Smooth muscle cell (in vitro differentiated cells): Measurements from ENCODE around the gene CXCL16. TPM values are rescaled to one million over a fixed set of nuclear protein-coding genes. Genes with fewer than 3 reads are reported as not detected.

ENCODE experiments used
- DNase-seq: peaks from one replicate; lab custom pipeline; 2025; ENCODE audit not compliant: unreplicated experiment; lab: John Stamatoyannopoulos, UW
- H2AFZ ChIP-seq: fragments of 200-600 bp; sonication (generic); 2 replicates; pipeline ENCODE4 v1.6.0; 2016; ENCODE audit warnings: antibody characterized with exemption, low read depth, mild to moderate bottlenecking
- H3F3A ChIP-seq: fragments of 200-600 bp; sonication (generic); 2 replicates; pipeline ENCODE4 v1.6.0; 2017; ENCODE audit warnings: antibody characterized with exemption, low read depth
- H3K27ac ChIP-seq: fragments of 200-600 bp; sonication (generic); 2 replicates; pipeline ENCODE4 v1.5.1; 2016; ENCODE audit warnings: low read depth, mild to moderate bottlenecking
- H3K27me3 ChIP-seq: fragments of 200-600 bp; sonication (generic); 2 replicates; pipeline ENCODE4 v1.6.1; 2016; ENCODE audit warnings: low read depth, mild to moderate bottlenecking
- H3K36me3 ChIP-seq: fragments of 200-600 bp; sonication (generic); 2 replicates; pipeline ENCODE4 v1.5.1; 2016; ENCODE audit warnings: low read depth
- H3K4me1 ChIP-seq: fragments of 200-600 bp; sonication (generic); 2 replicates; pipeline ENCODE4 v1.5.1; 2016; ENCODE audit warnings: low read depth
- H3K4me2 ChIP-seq: fragments of 200-600 bp; sonication (generic); 2 replicates; pipeline ENCODE4 v1.6.0; 2016; ENCODE audit warnings: mild to moderate bottlenecking
- H3K4me3 ChIP-seq: fragments of 200-600 bp; sonication (generic); 2 replicates; pipeline ENCODE4 v1.5.1; 2016; ENCODE audit warnings: mild to moderate bottlenecking
- H3K79me2 ChIP-seq: fragments of 200-600 bp; sonication (generic); 2 replicates; pipeline ENCODE4 v1.6.0; 2016; ENCODE audit warnings: low read depth, mild to moderate bottlenecking
- H3K9ac ChIP-seq: fragments of 200-600 bp; sonication (generic); 2 replicates; pipeline ENCODE4 v1.6.0; 2016; ENCODE audit warnings: low read depth
- H3K9me3 ChIP-seq: fragments of 200-600 bp; sonication (generic); replicated peaks from 2 replicates; pipeline ENCODE4 v1.5.1; 2016; ENCODE audit warnings: low read depth
- H4K20me1 ChIP-seq: fragments of 200-600 bp; sonication (generic); 2 replicates; pipeline ENCODE4 v1.6.0; 2016; ENCODE audit warnings: low read depth
- CTCF ChIP-seq: fragments of 200-600 bp; sonication (generic); IDR thresholded peaks from 2 replicates; pipeline ENCODE4 v1.5.1; 2017; ENCODE audit warnings: borderline replicate concordance, mild to moderate bottlenecking, antibody characterized with exemption; ENCODE audit not compliant: insufficient read depth, poor library complexity, severe bottlenecking
- WGBS: methylation state at CpG from one replicate; pipeline ENCODE4 v1.1.7; 2016; ENCODE audit warnings: low lambda C conversion rate; 5-methylcytosine and 5-hydroxymethylcytosine counted together
- polyA plus RNA-seq: library from polyadenylated mRNA; unstranded; fragments of >200 nt; fragmentation: Nextera tagmentation; extraction: Ambion mirVana; gene quantifications from 2 replicates; pipeline ENCODE4 v1.2.1, GENCODE V29; 2016
- total RNA-seq: library from RNA; depleted of rRNA; stranded (reverse); fragments of >200 nt; gene quantifications from 2 replicates; pipeline ENCODE4 v1.2.3, GENCODE V29; 2014

Gene CXCL16
- total and polyA plus RNA-seq, 2 experiments from 2014 or later = 2.3 to 3.2 TPM

DNA sequence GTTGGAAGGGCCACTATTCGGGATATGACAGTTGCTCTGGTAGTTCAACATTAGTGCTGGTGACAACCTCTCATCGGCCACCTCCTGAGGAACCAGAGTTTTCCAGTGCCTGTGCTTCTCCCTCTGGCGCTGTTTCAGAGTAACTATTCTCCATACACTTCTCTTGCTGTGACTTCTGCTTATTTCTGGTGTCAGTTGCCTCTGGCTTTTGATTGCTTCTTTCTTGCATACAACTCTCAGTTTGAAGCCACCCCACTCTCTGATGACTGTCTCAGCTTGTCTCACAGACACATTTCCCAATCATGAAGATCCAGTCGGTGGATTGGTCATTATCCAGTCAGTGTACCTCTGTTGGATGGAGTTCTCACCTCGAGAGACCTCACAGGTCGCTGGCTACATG is 28.6 kb upstream of the CXCL16 start:
- peaks cover 4% of the 10 kb centered on the region for H3K27me3 ChIP-seq
- no peak for TF ChIP-seq CTCF
- H3K36me3 ChIP-seq = no peaks in the 10 kb centered on the region
- no peak overlapping the region for H2AFZ ChIP-seq
- no peak overlapping the region for H3K4me3 ChIP-seq
- H3K4me1 ChIP-seq = no peaks in the 10 kb centered on the region
- no peak overlapping the region for H3K4me2 ChIP-seq
- H3K79me2 ChIP-seq = no peaks in the 10 kb centered on the region
- no peak for DNase-seq
- H4K20me1 ChIP-seq = no peaks in the 10 kb centered on the region
- H3K27ac ChIP-seq = no peak overlapping the region
- no peak overlapping the region for H3K9ac ChIP-seq
- no peaks in the 10 kb centered on the region for H3K9me3 ChIP-seq
- H3F3A ChIP-seq = no peaks in the 10 kb centered on the region
- 82% methylated on average over 6 of the region's 6 CpGs for WGBS

GRCh38 chr17:4766723-4767122 is 27.0 kb upstream of the CXCL16 start:
- H3K9me3 ChIP-seq = no peaks in the 10 kb centered on the region
- TF ChIP-seq CTCF = no peak
- H3K4me1 ChIP-seq = no peaks in the 10 kb centered on the region
- H3F3A ChIP-seq = no peaks in the 10 kb centered on the region
- WGBS = 95% methylated on average over 9 of the region's 9 CpGs
- H3K27me3 ChIP-seq = no peaks in the 10 kb centered on the region
- DNase-seq = no peak
- no peak overlapping the region for H3K27ac ChIP-seq
- H3K79me2 ChIP-seq = no peaks in the 10 kb centered on the region
- H3K4me3 ChIP-seq = no peak overlapping the region
- H3K4me2 ChIP-seq = no peak overlapping the region
- no peak overlapping the region for H2AFZ ChIP-seq
- no peaks in the 10 kb centered on the region for H4K20me1 ChIP-seq
- H3K9ac ChIP-seq = no peak overlapping the region
- no peaks in the 10 kb centered on the region for H3K36me3 ChIP-seq

DNA sequence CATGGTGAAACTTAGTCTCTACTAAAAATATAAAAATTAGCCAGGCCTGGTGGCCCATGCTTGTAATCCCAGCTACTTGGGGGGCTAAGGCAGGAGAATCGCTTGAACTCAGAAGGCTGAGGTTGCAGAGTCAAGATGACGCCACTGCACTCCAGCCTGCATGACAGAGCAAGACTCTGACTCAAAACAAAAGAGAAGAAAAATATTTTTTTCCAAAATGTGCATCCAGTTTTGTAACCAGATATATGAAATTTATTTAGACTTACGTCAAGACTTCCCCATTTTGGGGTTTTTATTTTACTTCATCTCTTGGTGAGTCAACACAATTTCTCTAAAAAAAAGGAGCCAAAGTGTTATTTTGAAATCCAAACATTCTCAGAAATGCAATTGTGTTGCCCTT is 26.5 kb upstream of the CXCL16 start:
- H3K36me3 ChIP-seq = no peaks in the 10 kb centered on the region
- no peak overlapping the region for H3K9ac ChIP-seq
- H3F3A ChIP-seq = no peaks in the 10 kb centered on the region
- no peak overlapping the region for H3K4me2 ChIP-seq
- no peaks in the 10 kb centered on the region for H3K4me1 ChIP-seq
- no peak overlapping the region for H2AFZ ChIP-seq
- DNase-seq = no peak
- no peaks in the 10 kb centered on the region for H3K27me3 ChIP-seq
- no peaks in the 10 kb centered on the region for H3K9me3 ChIP-seq
- TF ChIP-seq CTCF = no peak
- H3K4me3 ChIP-seq = no peak overlapping the region
- H3K27ac ChIP-seq = no peak overlapping the region
- WGBS = 91% methylated on average over 3 of the region's 3 CpGs
- no peaks in the 10 kb centered on the region for H3K79me2 ChIP-seq
- no peaks in the 10 kb centered on the region for H4K20me1 ChIP-seq

DNA sequence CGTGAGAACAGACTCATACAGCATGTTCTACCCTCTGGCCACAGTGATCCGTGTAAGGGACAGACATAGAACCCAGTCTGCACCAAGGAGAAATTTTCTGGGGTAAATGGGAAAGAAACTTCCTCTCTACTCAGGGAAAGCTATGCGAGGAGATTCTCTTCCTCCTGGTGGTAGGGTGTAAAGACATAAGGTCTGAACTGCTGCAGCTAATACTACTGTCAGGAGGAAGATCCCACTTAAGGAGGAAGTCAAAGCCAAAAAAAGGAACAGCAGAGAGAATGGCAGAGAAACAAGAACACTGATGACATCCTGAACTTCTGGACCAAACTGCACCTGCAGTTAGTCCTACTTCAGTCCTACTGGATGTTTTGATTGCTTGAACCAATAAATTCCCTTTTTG is 24.9 kb upstream of the CXCL16 start:
- Histone ChIP-seq H3K36me3 (no peaks in the 10 kb centered on the region), H3K9ac (no peak overlapping the region), H2AFZ (no peak overlapping the region), H3K4me2 (no peak overlapping the region), H3K27me3 (no peaks in the 10 kb centered on the region), H3F3A (no peaks in the 10 kb centered on the region), H3K4me3 (no peak overlapping the region), H3K4me1 (no peaks in the 10 kb centered on the region), H3K79me2 (no peaks in the 10 kb centered on the region), H3K27ac (no peak overlapping the region), H3K9me3 (no peaks in the 10 kb centered on the region), H4K20me1 (no peaks in the 10 kb centered on the region)
- no peak for TF ChIP-seq CTCF
- WGBS = 86% methylated on average over 3 of the region's 3 CpGs
- DNase-seq = no peak
